Stimulated activated effector memory CD8-positive, alpha-beta T cell treated with anti-CD3 and anti-CD28 coated beads, Interleukin-12 subunit alpha, Interleukin-12 subunit beta, amount 100 ng/mL, for 72 hours (primary cell): ENCODE results near the gene FGD5.

Experiments used
- ATAC-seq: fragments of 150-1000 bp; cut with Tn5 transposase; 2 replicates; pipeline ENCODE4 v1.10.0; 2021
- DNase-seq, 2 donors: peaks; one replicate each; pipeline ENCODE4 v3.0.0; 2021 to 2022; ENCODE audit warnings: low spot score in 2 of 2
- H3K27ac Mint-ChIP-seq: one replicate; pipeline ENCODE4 v1.8.0; 2022; ENCODE audit warnings: mild to moderate bottlenecking, mixed read lengths
- H3K36me3 Mint-ChIP-seq: one replicate; pipeline ENCODE4 v1.8.0; 2022; ENCODE audit warnings: mild to moderate bottlenecking, mixed read lengths
- H3K4me1 Mint-ChIP-seq: one replicate; pipeline ENCODE4 v1.8.0; 2022; ENCODE audit warnings: mixed read lengths
- H3K4me3 Mint-ChIP-seq: one replicate; pipeline ENCODE4 v1.8.0; 2022; ENCODE audit warnings: mild to moderate bottlenecking, mixed read lengths
- H3K9me3 Mint-ChIP-seq: one replicate; pipeline ENCODE4 v1.8.0; 2022; ENCODE audit warnings: mixed read lengths

Gene FGD5

GRCh38 chr3:14818804-14819500 is at the start of gene FGD5:
FGD5 (plus strand) TSS chr3:14818962; CDS start chr3:14819072, 110 bp downstream.
- Mint-ChIP-seq H3K36me3 (no peaks in the 10 kb centered on the region), H3K27ac (no peak within 1 kb of the TSS), H3K4me1 (no peaks in the 10 kb centered on the region), H3K4me3 (no peak within 1 kb of the TSS), H3K9me3 (no peaks in the 10 kb centered on the region)
- no peak for DNase-seq
- ATAC-seq, result no peak

GRCh38 chr3:14769544-14770325 is 49.0 kb upstream of the FGD5 start:
- DNase-seq (peak in 1 of 2 donors; percentile 36), ATAC-seq (no peak)
- no peak overlapping the region for H3K4me3 Mint-ChIP-seq
- H3K36me3 Mint-ChIP-seq, result no peaks in the 10 kb centered on the region
- no peak overlapping the region for H3K27ac Mint-ChIP-seq
- no peaks in the 10 kb centered on the region for H3K4me1 Mint-ChIP-seq
- H3K9me3 Mint-ChIP-seq, result no peaks in the 10 kb centered on the region

GRCh38 chr3:14770591-14770990 is 48.2 kb upstream of the FGD5 start:
- no peak overlapping the region for H3K27ac Mint-ChIP-seq
- no peaks in the 10 kb centered on the region for H3K36me3 Mint-ChIP-seq
- ATAC-seq (no peak), DNase-seq (peak in 1 of 2 donors; percentile 32)
- H3K4me3 Mint-ChIP-seq, result no peak overlapping the region
- H3K9me3 Mint-ChIP-seq, result no peaks in the 10 kb centered on the region
- H3K4me1 Mint-ChIP-seq, result no peaks in the 10 kb centered on the region

GRCh38 chr3:14771593-14772497 is 46.9 kb upstream of the FGD5 start:
- H3K4me1 Mint-ChIP-seq, result no peaks in the 10 kb centered on the region
- H3K9me3 Mint-ChIP-seq, result no peaks in the 10 kb centered on the region
- peak in 1 of 2 donors; percentile 26 for DNase-seq
- H3K27ac Mint-ChIP-seq, result no peak overlapping the region
- H3K4me3 Mint-ChIP-seq, result no peak overlapping the region
- ATAC-seq, result no peak
- H3K36me3 Mint-ChIP-seq, result no peaks in the 10 kb centered on the region

DNA sequence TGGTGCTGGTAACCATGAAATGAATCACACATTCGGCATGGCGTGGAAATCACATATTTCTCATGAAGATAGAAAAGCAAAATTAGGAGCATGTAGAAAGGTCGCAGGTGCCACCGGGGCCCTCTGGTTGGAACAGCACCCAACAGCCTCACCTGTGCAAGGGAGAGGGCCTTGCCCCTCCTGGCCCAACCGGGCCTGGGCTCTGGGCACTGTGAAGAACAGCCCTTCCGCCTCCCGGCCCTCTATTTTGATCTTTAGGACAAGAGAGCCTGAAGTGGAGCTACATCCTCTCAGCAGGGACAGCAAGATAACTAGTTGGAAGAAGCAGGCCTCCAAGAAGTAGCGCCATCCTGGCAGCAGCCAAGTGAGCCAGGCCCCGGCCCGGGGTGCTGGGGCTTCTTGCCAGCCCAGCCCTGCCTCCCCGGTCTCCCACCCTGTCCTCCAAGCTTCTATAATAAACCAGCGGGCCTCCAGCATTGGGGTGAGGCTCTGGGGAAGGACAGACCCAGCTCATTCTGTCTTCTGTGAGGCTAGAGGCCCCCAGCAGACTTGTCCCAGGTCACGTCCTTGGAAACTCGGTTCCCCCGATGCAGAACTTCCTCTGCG is 46.1 kb upstream of the FGD5 start:
- DNase-seq (peak in 1 of 2 donors; percentile 30), ATAC-seq (no peak)
- Mint-ChIP-seq H3K27ac (no peak overlapping the region), H3K4me1 (no peaks in the 10 kb centered on the region), H3K4me3 (no peak overlapping the region), H3K36me3 (no peaks in the 10 kb centered on the region), H3K9me3 (no peaks in the 10 kb centered on the region)

GRCh38 chr3:14773281-14773680 is 45.5 kb upstream of the FGD5 start:
- ATAC-seq (no peak), DNase-seq (no peak)
- Mint-ChIP-seq H3K4me1 (no peaks in the 10 kb centered on the region), H3K9me3 (no peaks in the 10 kb centered on the region), H3K27ac (no peak overlapping the region), H3K4me3 (no peak overlapping the region), H3K36me3 (no peaks in the 10 kb centered on the region)

GRCh38 chr3:14773691-14774128 is 45.1 kb upstream of the FGD5 start:
- no peaks in the 10 kb centered on the region for H3K4me1 Mint-ChIP-seq
- no peak overlapping the region for H3K4me3 Mint-ChIP-seq
- ATAC-seq, result no peak

DNA sequence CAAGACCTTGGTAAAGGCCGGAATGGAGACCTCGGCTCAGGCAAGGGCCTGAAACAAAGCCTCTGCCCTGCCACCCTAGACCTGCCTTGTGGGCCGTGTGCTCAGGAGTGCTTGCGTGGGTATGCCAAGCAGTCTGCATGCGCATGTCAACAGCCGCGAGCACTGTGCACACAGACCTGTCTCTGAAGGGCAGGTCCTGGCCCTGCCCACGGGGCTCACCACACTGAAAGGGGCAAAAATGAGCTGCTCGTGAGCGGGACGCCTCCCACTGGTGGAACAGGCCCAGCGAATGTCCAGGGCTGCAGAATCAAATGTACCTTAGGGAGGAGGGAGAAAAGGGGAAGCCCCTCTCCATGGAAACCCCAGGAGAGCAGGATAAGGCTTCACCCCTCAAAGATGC is 44.3 kb upstream of the FGD5 start:
- no peaks in the 10 kb centered on the region for H3K36me3 Mint-ChIP-seq
- no peak for ATAC-seq
- H3K4me3 Mint-ChIP-seq, result no peak overlapping the region
- no peak for DNase-seq
- no peaks in the 10 kb centered on the region for H3K4me1 Mint-ChIP-seq
- peaks cover 2% of the 10 kb centered on the region for H3K9me3 Mint-ChIP-seq
- no peak overlapping the region for H3K27ac Mint-ChIP-seq

More at GRCh38 chr3:14773691-14774128, 45.1 kb upstream of the FGD5 start:
- Mint-ChIP-seq H3K9me3 (no peaks in the 10 kb centered on the region), H3K27ac (no peak overlapping the region), H3K36me3 (no peaks in the 10 kb centered on the region)
- DNase-seq, result no peak

DNA sequence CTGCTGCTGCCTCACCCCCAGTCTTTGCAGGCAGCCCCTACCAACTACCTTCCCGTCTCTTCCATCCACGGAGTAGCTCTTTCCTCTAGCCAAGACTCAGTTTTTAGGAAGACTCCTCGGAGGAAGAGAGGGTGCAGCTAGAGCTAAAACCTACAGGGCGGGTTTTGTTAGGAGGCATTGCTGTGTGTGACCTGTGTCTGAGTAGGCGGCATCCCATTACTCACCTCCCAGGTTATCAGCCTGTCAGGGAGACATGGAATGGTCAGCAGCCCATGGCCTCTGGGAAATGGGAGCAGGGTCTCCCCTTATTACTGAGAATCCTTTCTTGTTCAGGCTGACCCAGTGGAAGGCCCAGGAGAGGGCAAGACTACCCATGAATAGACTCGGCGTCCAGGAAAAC is 43.8 kb upstream of the FGD5 start:
- H3K27ac Mint-ChIP-seq, result no peak overlapping the region
- DNase-seq (no peak), ATAC-seq (no peak)
- H3K4me1 Mint-ChIP-seq, result no peaks in the 10 kb centered on the region
- peaks cover 6% of the 10 kb centered on the region for H3K9me3 Mint-ChIP-seq
- no peaks in the 10 kb centered on the region for H3K36me3 Mint-ChIP-seq
- H3K4me3 Mint-ChIP-seq, result no peak overlapping the region

DNA sequence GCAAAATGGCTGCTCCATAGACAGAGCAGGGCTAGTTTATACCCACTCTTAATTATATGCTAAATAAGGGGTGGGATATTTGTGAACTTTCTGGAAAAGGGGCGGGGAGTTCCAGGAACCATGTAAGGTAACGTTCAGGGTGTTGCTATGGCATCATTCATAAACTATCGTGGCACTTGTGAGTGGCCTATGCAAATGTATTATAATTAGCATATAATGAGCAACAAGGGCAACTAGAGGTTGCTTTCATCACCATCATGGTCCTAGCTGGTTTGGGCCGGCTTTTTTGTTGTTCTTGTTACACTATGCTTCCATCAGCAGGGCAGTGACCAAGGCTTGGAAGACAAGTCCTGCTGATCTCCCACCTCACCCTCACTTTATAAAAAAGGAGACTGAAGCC is 43.2 kb upstream of the FGD5 start:
- Mint-ChIP-seq H3K36me3 (no peaks in the 10 kb centered on the region), H3K9me3 (peaks cover 6% of the 10 kb centered on the region), H3K27ac (no peak overlapping the region), H3K4me3 (no peak overlapping the region), H3K4me1 (no peaks in the 10 kb centered on the region)
- no peak for ATAC-seq
- no peak for DNase-seq

DNA sequence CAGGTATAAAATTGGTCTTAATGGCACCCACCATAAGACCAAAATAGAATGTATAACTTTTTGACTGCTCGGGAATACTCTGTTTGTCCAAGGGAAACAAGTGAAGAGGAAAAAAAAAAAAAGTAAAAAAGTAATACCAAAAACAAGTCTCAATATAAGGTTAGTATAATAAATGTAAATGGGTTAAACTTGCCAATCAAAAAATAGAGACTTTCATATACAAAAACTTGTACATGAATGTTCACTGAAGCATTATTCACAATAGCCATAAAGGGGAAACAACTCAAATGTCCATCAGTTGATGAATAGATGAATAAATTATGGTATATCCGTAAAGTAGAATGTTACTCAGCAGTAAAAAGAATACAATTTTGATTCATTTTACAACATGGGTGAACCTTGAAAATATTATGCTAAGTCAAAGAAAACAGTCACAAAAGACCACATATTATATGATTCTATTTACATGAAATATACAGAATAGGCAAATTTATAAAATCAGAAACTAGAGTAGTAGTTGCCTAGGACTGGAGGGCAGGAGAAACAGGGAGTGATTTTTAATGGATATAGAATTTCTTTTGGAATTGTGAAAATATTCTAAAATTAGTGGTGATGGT is 39.6 kb upstream of the FGD5 start:
- H3K9me3 Mint-ChIP-seq, result peaks cover 6% of the 10 kb centered on the region
- ATAC-seq, result no peak
- H3K27ac Mint-ChIP-seq, result no peak overlapping the region
- no peak for DNase-seq
- H3K4me1 Mint-ChIP-seq, result no peaks in the 10 kb centered on the region
- H3K36me3 Mint-ChIP-seq, result no peaks in the 10 kb centered on the region
- no peak overlapping the region for H3K4me3 Mint-ChIP-seq

DNA sequence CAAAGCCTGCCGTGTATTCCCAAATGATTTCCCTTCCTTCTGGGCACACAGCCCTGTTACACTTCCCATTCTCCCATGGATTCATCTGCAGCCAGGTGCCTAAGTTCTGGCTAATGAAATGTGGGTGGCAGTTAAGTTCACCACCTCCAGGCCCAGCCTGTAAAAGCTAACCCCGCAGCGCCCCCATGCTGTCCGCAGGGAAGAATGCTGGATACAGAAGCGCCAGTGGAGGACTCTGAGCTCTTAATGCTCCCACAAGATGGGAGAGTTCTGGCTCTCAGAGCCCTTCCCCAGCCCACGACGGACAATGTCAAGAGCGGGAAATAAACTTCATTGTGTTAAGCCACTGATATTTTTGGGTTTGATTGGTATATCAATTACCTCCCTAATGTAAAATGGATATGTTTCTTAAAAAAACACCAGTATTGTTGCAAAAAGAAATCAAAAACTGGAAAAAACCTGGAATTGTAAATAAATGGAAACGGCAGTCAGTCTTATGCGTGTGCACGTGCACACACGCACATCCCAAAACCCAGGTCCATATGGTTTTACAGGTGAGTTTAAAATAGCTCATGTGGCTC is 37.7 kb upstream of the FGD5 start:
- no peak for DNase-seq
- Mint-ChIP-seq H3K27ac (no peak overlapping the region), H3K4me3 (no peak overlapping the region), H3K4me1 (no peaks in the 10 kb centered on the region), H3K36me3 (no peaks in the 10 kb centered on the region), H3K9me3 (peaks cover 6% of the 10 kb centered on the region)
- ATAC-seq, result peak; percentile 50

DNA sequence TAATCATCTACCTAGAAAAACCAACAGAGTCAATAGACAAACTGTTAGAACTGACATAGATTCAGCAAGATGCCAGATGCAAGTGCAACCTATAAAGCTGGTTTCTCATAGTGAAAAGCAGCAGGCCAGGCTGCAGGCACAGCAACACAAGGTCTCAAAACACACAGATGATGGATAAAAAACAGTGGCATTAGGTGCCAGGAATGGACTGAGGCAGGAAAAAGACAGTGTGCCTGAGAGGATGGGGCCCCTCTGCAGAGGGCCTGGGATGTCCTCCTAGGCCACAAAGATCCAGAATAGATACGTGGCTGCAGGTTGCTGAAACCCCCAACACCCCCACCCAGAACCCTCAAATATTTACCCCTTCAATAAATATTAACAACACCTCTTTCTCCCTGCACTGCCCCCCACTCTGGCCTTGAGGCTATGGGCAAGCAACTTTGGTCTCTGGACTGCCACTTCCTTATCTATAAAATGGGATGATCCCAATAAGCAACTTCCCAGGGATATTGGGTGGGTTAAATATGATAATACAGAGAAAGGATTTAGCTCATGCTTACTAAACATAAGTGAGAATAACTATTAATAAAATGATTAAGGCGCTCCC is 35.2 kb upstream of the FGD5 start:
- H3K9me3 Mint-ChIP-seq, result peaks cover 6% of the 10 kb centered on the region
- H3K4me1 Mint-ChIP-seq, result no peaks in the 10 kb centered on the region
- no peak overlapping the region for H3K4me3 Mint-ChIP-seq
- no peak for DNase-seq
- H3K27ac Mint-ChIP-seq, result no peak overlapping the region
- H3K36me3 Mint-ChIP-seq, result no peaks in the 10 kb centered on the region
- no peak for ATAC-seq

DNA sequence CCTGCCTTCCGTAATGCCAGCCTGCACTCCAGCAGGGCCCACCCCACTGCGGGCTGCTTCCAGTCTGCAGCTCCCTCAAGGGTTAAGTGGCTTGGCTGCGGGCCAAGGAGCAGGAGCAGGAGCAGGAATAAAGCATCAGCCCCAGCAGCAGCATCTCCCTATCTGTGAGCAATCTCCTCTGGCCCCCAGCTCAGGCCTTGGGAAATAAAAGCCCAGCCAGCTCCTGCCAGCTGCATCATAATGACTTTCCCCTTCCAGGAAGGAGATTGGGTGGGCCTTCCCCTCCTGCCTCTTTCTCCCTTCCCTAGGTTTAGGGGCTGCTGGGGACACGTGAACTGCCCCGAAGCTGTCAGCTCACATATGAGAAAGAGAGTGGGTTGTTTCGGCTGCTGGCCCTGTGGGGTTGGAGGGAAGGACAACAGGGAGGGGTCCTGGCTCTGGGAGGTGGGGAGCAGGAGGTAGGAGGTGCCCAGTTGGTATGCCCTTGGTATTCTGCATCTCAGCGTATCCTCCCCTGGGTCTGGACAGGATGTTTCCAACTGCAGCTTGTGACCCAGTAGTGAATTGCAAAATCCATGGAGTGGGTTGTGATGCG is 34.6 kb upstream of the FGD5 start:
- DNase-seq, result no peak
- Mint-ChIP-seq H3K9me3 (peaks cover 3% of the 10 kb centered on the region), H3K27ac (no peak overlapping the region), H3K4me1 (no peaks in the 10 kb centered on the region), H3K36me3 (no peaks in the 10 kb centered on the region), H3K4me3 (no peak overlapping the region)
- no peak for ATAC-seq
